GM21367 (cell line): Measurements from ENCODE around the gene VILL.
A peak's percentile ranks its signal among the peaks of the same experiment; 100 is the strongest.
"Not testable (repeated sequence)": the region's sequence is repeated elsewhere in the genome, so short reads cannot be mapped to it uniquely, and the experiment has no call there.

Experiments used
- ATAC-seq: cut with Tn5 transposase; IDR thresholded peaks from one replicate; pipeline ENCODE4 v1.9.1; 2021; ENCODE audit not compliant: unreplicated experiment

VILL gene

DNA sequence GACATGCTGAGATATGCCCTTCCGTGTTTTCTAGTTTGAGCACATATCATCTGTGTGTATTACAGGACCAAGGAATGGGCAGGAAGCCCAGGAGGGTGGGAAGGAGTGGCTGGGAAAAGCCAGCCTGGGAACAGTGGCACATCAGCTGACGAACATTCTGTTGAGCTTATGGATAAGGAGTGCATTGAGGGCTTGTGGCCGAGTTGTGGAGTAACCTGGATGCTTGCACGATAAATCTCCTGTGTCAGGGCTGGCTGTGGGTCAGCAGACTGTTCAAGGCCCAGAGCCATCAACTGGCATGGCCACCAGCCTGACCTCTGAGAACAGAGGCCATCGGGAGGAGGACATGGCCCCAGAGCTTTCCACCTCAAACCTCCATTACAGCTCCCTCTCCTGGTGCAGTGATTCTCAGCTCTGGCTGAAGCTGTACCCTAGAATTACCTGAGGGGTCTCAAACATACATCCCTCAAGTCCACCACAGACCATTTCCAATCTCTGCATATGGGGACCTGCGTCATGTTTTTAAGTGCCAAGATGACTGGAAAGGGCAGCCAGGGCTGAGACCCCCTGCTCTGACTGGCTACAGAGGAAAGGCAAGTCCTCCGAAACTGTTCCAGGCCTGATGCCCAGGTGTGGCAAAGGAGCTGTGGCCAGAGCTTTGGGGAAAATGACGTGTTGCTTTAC is 4.8 kb upstream of the VILL start:
- ATAC-seq = no peak

DNA sequence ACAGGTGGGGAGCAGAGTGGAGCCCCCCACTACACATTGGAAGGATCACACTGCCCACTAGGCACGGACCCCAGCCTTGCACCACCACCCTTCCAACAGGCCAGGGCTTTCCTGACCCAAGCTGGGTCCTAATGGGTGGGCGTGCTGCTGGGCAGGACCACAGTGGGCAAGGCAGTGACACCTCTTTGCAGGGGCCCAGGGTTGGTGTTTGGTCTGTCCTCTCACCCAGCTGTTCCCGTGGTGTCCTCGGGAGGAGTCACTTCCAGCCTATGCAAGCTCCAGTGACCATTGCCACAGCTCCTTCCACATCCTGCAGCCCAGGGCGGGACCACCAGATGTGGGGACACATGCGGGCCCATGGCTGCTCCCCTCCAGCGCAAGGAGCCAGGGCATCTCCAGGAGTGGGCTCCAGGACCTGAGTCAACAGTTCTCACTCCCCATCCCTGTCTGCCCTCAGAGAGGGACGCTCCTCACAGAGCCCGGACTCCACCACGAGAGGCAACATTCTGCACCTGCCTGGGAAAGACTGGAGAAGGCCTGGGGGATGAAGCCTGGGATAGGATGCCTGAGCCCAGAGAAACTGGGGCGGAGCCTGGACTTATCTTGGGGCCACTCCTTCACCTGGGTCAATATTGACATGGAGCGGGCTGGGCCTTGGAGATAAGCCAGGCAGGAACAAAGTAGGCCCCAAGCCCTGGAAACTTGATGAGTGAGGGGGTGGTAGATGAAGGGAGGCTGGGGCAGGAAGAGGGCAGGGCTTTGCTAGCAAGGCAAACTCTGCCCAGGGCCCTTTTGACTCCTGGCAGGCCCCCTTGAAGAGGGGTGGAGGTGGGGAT is 3.9 kb upstream of the VILL start:
- ATAC-seq = no peak

DNA sequence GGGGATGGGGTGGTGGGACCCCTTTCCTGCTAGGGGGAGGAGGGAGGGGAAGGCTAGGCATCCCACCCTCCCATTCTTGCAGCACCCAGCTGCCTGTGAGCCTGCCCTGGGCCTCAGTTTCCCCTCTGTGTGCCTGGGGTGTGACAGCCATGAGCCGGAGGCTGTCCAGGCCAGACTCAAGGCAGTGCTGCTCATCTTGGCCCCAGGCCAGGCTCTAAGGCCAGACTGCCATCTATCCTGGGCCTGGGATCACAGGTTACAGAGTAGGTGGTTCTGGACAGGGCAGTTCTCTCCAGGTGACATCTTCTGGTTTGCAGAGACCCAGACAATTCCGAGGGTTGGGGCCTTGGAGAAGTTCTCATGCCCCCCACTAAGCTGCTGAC is 3.3 kb upstream of the VILL start:
- no peak for ATAC-seq

DNA sequence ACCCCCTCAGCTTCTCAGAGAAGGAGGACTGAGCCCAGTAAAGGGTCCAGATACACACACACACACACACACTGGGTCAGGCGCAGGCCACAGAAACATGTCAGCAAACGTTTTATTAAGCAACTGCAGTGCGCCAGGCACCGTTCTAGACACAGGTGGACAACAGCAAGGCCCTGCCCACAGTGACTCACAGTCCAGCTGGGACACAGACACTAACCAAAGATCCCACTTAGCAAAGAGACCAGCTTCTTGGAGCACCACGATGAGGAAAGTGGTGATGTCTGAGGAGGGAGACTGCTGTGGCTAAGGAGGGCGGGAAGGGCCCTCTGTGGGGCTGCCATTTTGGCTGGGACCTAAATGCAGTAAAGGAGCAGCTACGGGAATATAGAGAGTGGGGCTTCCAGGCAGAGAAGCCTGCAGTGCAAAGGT is 2.8 kb upstream of the VILL start:
- no peak for ATAC-seq

DNA sequence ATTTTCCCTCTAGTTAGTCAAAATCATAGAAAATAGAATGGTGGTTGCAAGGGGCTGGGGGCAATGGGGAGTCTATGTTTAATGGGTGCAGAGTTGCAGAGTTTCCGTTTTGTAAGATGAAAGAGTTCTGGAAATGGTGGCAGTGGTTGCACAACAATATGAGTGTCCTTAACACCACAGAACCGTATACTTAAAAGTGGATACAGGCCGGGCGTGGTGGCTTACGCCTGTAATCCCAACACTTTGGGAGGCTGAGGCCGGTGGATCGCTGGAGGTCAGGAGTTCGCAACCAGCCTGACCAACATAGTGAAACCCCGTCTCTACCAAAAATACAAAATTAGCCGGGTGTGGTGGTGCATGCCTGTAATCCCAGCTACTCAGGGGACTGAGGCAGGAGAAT is 2.2 kb upstream of the VILL start:
- not testable (repeated sequence) for ATAC-seq

DNA sequence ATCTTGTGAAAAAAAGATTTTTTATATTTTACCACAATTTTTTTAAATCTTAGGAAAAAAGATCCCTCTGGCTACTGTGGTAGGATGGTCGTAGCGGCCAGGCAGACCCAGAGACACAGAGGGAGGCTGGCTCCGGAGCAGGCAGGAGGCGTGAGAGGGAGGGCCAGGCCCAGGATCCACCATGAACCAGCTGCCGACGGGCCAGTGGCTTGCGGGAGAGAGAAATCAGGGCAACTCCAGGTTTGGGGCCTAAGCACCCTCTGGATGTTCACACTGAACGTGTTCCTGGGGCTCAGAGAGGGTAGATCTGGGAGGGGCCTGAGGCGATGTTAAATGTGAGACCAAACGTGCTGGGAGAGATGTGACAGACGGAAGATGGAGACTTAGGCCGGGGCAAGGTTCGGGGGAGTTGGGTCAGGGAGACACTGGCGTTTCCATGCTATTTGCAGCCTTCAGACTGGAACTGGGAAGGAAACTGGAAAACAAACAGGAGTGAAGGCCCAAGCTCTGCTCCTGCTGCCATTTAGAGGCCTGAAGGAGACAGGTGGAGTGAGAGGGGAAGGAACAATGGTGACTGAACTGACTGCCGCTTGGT is 1.6 kb upstream of the VILL start:
- no peak for ATAC-seq

DNA sequence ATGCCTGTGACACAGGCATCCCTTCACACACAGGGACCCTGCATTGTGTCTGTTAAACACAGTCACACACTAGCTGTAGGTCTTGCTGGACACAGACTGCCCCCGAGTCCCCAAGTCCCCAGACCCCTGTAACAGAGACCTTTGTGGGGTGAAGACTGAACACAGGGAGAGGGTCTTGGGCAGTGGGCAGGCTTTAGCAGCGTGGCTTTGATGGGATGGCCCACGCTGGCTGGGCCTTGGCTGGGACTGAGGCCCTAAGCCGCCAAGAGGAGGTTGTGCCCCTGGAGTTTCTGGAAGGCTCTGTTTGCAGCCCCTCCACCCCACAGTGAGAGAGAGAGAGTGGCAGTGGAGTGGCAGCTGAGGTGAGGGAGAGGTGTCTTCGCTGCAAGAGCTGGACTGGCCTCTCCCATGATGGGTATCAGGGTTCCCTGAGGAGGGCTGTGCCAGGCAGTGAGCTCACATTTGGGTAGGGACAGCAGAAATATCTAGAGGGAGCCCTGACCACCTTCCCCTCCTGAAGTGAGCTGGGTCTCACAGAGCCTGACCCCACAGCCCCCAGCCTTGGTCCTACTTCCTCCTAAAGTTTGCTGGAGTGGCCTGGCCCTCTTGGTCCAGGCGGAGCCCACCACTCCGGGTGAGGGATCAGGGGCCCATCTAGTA is 635 bp upstream of the VILL start:
- no peak for ATAC-seq

DNA sequence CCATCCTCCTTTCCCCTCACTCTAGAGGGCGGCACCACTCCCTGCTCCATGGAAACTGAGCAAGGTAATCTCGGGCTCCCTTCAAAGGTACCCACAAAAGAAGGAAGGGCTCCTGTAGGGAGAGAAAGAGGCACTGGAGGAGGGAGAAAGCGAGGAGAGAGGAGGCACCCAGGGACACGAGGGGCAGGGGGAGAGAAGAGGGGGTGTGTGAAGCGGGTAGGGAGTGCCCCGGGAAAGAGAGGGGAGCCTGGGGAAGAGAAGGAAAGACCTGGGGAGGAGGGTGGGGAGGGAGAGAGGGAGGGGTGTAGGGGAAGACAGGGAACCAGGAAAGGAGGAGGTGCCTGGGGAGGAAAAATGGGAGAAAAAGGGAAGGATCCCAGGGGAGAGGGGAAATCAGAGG is 523 bp downstream of the VILL start:
- ATAC-seq = no peak

DNA sequence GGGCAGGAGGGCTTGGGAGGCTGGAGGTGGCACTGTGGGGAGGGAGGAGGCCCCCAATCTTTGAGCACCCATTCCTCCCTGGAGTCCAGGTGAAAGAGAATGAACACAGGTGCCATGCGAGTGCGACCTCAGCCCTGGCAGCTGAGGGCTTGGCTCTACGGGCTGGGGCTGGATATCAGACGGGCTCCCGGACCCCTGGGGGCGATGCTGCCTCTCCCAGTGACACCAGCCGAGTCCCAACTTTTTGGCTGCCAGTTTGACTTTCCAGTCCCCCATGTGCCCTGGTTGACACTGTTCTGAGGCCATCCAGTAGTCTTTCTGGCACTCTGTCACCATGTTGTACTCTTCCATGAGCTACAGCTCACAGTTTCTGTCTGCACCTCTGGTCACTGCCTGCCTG is 1.2 kb downstream of the VILL start:
- ATAC-seq = no peak

DNA sequence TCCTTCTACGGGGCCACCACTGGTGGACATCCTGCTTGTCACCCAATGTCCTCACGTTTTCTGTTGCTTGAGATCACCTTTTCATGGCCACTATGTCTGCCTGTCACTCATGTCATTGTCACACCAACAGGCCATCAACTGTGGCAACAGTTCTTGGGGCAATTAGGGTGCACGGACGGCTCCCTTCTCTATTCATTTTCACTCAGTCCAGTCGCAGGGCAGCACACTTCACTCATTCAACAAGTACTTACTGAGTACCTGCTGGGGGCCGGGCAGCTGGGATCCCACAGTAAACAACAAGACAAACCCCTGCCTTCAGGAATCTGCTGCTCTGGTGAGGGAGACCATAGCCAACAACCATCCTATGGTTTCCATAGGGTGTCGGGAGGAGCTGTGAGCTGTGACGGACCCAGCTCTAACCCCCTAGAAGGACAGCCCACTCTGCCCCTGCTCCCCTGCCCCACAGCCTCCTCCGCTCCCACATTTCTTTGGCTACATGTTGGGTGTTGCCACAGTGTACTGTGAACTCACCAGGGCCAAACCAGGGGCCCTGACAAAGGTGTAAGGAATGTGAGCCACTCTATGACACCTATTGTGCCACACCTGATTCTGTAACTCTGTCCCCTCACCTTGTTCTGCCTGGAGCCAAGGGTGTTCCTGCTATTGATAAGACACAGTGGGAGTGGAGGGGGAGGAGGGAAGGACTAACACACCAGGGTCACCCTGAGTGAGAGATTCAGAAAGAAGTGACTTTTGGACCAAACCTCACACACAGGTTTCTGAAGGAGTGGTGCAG is 1.9 kb downstream of the VILL start:
- ATAC-seq = no peak

DNA sequence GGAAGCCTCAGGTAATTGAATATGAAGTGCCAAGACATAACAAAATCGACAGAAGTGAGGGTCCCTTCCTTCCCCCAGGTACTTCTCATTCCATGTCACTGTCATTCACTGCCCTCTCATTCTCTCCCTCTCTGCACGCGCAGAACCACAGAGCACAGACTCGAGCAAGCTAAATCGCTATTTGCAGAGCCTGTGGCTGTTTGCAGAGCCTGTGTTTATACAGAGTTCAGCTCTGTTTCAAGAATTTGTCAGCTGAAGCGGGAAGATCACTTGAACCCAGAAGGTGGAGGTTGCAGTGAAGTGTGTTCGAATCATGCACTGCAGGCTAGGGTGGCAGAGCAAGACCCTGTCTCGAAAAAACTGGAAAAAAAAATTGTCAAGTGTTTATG is 2.5 kb downstream of the VILL start:
- no peak for ATAC-seq

DNA sequence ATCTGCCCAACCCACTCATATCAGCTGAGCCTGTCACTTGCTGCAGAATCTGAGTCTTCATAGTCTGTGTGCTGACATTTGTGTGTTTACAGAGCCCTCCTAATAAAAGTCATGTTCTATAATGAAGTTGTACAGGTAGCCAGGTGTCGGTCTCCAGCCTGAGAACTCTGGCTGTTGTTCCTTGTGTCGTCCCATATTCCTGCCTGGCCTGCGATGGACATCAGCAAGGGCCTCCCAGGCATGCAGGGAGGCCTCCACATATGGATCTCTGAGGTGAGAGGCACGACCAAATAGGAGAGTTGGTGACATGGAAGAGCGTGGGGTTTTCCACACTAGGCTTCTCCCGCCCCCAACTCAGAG is 2.9 kb downstream of the VILL start:
- ATAC-seq = no peak

DNA sequence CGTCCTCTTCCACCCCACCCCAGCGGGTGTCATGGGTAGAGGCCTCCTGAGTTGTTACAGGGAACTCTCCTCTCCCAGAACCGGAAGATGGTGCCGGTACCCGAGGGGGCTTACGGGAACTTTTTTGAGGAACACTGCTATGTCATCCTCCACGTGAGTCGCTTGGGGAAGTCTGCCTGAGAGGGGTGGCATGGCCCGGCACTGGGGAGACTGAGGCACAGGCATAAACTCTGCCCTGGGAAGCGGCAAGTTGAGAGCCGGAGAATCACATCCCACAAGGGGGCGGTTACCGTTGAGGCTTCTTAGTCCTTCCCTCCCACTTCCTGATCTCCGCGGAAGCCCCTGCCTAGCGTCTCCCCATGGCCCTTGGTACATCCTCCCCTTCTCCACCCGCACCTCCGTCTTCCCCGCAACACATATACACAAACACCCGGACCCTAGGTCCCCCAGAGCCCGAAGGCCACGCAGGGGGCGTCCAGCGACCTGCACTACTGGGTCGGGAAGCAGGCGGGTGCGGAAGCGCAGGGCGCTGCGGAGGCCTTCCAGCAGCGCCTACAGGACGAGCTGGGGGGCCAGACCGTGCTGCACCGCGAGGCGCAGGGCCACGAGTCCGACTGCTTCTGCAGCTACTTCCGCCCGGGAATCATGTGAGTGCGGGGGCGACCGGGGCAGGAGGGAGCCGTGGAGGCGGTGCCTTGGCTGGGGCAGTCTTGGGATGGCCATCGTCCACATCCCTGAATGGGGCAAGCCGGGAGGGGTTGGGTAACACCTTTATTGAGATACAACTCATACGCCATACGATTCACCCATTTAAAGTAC is 3.4 kb downstream of the VILL start:
- ATAC-seq = peak; percentile 52

DNA sequence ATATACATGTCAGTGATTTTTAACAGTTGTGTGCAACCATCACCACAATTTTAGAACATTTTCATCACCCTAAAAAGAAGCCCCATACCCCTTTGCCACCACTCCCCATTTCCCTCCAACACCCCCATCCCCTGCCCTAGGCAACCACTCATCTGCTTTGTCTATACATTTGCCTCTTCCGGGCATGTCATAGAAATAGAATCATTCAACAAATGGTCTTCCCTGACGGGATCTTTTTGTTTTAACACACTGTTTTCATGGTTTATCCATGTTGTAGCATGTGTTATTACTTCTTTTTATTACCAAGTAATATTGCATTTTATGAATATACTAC is 4.0 kb downstream of the VILL start:
- no peak for ATAC-seq

DNA sequence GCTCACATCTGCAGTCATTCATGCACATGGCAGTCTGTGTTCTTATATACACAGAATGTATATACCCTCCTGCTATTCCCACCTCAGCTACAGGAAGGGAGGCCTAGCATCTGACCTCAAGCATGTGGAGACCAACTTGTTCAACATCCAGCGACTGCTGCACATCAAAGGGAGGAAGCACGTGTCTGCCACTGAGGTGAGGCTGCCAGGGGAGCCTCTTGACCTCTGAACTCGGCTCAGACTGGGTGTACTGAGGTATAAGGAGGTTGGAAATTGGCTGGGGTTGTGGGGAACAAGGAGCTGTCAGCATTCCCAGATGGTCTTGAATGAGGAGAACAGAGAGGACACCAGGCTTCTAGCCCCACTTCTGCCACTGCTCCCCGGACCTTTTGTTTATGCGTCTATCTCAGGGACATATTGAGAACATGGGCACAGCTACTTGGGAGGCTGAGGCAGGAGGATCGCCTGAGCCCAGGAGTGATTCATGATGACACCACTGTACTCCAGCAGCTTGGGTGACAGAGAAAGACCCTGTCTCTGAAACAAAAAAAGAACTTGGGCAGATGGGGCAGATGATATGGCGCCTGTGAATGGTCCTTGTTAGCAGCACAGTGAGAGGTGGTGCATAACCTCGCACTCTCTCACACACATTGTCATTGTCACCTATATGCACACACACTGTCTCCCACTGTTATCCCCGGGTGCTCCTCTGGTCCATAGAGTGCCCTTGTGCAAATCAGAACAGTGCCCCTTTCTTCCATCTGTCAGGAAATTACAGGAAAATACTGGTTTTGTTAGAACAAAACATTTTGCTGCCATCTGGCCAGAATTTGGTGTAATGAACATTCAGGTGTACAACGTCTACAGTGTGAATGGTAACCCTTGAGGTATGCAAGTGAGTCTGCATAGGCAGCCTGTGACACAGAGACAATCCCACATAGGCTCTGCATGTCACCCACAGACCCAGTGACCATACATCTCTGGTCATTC is 5.4 kb downstream of the VILL start:
- ATAC-seq = no peak

DNA sequence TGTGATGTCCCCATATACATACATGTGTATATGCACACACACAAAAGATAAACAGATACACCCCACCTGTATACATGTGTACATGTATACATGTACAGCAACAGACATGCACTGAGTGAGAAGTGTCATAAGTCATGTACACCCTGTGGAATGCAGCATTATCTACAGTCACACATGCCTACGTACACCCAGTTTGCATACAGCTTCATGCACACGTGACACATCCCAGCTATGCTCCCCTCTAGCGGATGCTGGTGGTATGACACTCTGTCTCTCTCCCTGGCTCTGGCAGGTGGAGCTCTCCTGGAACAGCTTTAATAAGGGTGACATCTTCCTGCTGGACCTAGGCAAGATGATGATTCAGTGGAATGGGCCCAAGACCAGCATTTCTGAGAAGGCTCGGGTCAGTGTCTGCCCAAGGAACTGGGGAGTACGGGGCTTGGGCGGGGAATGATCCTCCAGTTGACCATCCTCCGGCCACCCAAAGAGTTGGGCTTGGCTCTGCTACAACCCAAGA is 6.3 kb downstream of the VILL start:
- ATAC-seq = peak; percentile 53

DNA sequence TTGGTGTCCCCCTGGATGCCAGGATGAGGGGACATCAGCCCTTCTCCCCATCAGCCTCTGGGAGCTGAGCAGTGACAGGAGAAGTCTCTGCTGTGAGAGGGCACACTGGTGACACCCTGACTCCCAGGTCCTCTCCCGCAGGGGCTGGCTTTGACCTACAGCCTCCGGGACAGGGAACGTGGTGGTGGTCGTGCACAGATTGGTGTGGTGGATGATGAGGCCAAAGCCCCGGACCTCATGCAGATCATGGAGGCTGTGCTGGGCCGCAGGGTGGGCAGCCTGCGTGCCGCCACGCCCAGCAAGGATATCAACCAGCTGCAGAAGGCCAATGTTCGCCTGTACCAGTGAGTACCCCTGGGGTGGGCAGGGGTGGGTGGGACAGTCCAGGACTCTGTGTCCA is 6.8 kb downstream of the VILL start:
- ATAC-seq = no peak

DNA sequence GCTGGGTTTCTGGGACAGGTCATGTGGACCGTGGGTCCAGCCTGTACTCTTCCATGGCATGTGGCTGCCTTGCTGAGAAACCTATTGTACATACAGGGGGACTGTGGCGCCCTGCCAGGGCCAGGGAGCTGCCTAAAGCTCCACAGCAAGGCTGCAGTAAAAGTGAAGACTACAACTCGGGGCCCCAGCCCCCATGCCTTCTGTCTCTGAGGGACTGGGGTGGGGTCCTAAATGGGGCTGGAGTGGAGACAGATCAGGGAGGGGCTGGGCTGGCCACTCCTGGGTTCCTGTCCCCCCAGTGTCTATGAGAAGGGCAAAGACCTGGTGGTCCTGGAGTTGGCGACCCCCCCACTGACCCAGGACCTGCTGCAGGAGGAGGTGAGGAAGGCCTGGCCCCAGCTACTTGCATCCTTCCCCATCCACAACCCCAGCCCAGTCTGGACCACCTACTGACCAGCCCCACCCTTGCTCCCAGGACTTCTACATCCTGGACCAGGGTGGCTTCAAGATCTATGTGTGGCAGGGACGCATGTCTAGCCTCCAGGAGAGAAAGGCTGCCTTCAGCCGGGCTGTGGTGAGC is 7.3 kb downstream of the VILL start:
- no peak for ATAC-seq

DNA sequence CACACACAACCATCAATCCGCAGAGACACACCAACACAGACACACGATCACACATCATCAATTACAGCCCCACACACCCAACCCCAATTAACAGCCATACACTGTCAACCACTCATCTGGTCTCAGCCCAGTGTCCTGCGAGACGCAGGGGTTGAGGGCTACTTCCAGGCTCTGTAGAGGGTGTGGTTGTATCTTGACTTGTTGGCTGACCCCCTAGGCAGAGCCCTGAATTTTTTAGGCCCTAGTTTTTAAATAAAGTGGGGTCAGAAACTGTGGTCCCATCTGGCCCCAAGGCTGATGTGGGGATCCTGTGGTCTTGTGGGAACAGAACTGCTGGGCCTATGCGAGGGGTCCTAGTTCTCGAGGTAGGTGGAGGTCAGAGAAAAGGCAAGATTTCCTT is 9.2 kb downstream of the VILL start:
- ATAC-seq = no peak
